Activated T-helper 17 cell treated with anti-CD3 and anti-CD28 coated beads, Interleukin-2, amount 50 U/mL, for 72 hours (primary cell): ENCODE measurements around the gene PRDM2. TPM values are rescaled to one million over a fixed set of nuclear protein-coding genes. Genes with fewer than 3 reads are reported as not detected.

Experiments
- ATAC-seq: fragments of 150-1000 bp; cut with Tn5 transposase; replicated peaks from 2 replicates; pipeline ENCODE4 v1.10.0; 2021; ENCODE audit warnings: mild to moderate bottlenecking, moderate library complexity
- H3K27ac Mint-ChIP-seq: one replicate; pipeline ENCODE4 v1.8.0; 2022; ENCODE audit warnings: mixed read lengths
- H3K27me3 Mint-ChIP-seq: one replicate; pipeline ENCODE4 v1.8.0; 2022; ENCODE audit warnings: mixed read lengths
- H3K36me3 Mint-ChIP-seq: one replicate; pipeline ENCODE4 v1.8.0; 2022; ENCODE audit warnings: low read depth, mild to moderate bottlenecking, mixed read lengths
- H3K4me1 Mint-ChIP-seq: one replicate; pipeline ENCODE4 v1.8.0; 2022; ENCODE audit warnings: mixed read lengths
- H3K4me3 Mint-ChIP-seq: one replicate; pipeline ENCODE4 v1.8.0; 2022; ENCODE audit warnings: mild to moderate bottlenecking, mixed read lengths
- H3K9me3 Mint-ChIP-seq: one replicate; pipeline ENCODE4 v1.8.0; 2022; ENCODE audit warnings: mixed read lengths
- total RNA-seq, 2 donors: library from RNA; stranded (reverse); gene quantifications; one replicate each; pipeline ENCODE4 v1.2.3, GENCODE V29; 2022

PRDM2 gene
- total RNA-seq, 2 donors from 2014 or later, result 57.1 to 66.1 TPM

DNA sequence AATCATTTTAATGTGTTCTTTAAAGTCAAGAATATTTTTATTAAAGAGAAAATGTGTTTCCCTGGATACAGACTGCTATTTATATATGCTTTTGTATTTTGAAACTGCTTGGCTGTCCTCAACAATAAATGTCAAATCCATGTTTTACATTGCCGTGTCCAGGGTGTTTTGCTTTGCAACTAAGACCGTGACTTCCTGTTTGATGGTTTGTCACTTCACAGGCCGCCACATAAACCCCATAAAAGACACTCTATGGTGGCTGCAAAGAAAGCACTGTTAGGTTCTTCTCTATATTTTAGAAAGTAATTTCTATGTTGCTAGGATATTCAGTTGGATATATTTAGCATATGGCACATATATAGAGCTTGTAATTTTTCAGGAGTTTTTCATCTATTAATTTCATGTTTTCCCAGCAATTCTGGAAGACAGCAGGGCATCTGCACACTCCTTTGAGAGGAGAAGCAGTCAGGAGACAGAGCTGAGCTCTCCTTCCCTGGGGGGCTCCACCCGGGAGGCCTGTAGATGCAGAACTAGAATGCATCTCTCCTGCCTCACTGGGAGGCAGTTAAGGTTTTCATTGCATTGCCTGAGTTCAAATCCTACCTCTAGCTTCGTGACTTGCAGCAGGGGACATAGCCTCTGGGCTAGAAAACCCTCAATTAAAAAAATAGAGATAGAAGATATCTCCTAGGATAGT, 33.1 kb downstream of the PRDM2 start:
- Mint-ChIP-seq H3K4me3 (peak overlapping the region; percentile 83), H3K4me1 (peaks cover 24% of the 10 kb centered on the region), H3K27me3 (no peaks in the 10 kb centered on the region), H3K27ac (peak overlapping the region; percentile 92), H3K36me3 (peaks cover 53% of the 10 kb centered on the region), H3K9me3 (no peaks in the 10 kb centered on the region)
- no peak for ATAC-seq

DNA sequence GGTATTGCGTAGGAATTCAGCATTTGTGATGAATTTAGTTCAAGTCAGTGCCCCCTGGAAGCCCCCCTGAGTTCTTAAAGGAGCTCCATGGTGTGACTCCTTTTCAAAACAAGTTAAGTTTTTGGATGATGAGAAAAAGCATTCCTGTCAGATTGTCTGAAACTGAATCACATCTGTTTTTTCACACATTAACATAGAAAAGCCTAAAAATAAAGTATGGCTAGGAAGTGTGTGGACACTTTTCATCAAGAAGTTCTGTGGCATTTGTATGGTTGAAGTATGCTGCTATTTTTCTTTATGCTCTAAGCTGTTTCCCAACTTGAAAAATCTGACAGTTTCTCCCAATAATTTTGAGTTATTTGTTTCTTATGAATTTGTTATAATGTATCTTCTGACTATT, 33.7 kb downstream of the PRDM2 start:
- Mint-ChIP-seq H3K4me3 (peak overlapping the region; percentile 83), H3K4me1 (peaks cover 24% of the 10 kb centered on the region), H3K27ac (peak overlapping the region; percentile 92), H3K27me3 (no peaks in the 10 kb centered on the region), H3K9me3 (no peaks in the 10 kb centered on the region), H3K36me3 (peaks cover 53% of the 10 kb centered on the region)
- ATAC-seq, result no peak

DNA sequence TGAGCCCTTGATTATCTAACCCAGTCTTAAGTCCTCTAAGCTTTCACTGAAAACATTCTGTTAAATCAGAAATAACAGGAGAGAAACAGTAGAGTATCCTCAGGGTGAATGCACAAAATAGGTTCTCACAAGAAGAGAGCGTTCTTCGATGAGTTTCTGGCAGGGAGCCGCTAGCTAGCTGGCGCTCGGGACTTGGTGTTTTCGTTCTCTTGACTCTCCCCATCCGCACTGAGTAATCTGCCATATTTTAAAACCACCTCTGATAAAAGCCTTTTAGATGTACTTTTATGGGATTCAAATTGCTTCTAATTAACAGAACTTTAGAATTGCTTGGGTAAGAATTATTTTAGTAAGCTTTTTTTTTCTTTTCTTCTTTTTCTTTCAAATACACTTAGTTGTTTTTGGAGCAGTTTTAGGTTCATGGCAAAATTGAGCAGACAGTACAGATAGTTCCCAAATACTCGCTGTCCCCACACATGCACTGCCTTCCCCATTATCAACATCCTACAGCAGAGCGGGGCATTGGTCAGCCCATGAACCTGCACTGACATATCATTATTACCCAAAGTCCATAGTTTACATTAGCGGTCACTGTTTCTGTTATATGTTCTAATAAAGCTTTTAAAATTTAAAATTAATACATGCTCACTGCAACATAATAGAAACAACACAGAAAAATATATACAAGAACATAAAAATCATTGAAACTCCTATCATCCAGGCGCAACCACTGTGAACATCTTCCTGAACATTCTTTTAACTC, 35.4 kb downstream of the PRDM2 start:
- peaks cover 57% of the 10 kb centered on the region for H3K36me3 Mint-ChIP-seq
- H3K27me3 Mint-ChIP-seq, result no peaks in the 10 kb centered on the region
- H3K4me1 Mint-ChIP-seq, result peaks cover 25% of the 10 kb centered on the region
- ATAC-seq, result no peak
- H3K9me3 Mint-ChIP-seq, result no peaks in the 10 kb centered on the region
- no peak overlapping the region for H3K4me3 Mint-ChIP-seq
- peak overlapping the region; percentile 71 for H3K27ac Mint-ChIP-seq

DNA sequence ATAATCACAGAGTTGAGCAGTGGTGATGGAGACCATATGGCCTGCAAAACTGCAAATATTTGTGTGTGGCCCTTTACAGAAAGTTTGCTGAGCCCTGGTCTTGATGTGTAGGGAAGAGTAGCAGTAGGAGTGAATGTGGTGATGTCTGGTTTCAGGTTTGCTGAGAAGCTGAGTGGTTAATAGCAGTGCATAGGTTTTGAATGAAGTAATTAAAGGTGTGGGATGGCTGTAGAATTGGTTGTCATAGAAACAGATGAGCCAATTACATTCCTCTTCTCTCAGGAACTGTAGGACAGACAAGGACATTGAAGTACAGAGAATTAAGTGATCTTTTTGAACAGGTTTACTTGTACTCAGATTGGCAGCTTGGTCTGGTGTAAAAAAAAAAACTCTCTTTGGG, 37.4 kb downstream of the PRDM2 start:
- ATAC-seq, result peak; percentile 80
- no peak overlapping the region for H3K27ac Mint-ChIP-seq
- H3K4me3 Mint-ChIP-seq, result no peak overlapping the region
- H3K27me3 Mint-ChIP-seq, result no peaks in the 10 kb centered on the region
- peaks cover 61% of the 10 kb centered on the region for H3K36me3 Mint-ChIP-seq
- H3K4me1 Mint-ChIP-seq, result peaks cover 31% of the 10 kb centered on the region
- H3K9me3 Mint-ChIP-seq, result no peaks in the 10 kb centered on the region

DNA sequence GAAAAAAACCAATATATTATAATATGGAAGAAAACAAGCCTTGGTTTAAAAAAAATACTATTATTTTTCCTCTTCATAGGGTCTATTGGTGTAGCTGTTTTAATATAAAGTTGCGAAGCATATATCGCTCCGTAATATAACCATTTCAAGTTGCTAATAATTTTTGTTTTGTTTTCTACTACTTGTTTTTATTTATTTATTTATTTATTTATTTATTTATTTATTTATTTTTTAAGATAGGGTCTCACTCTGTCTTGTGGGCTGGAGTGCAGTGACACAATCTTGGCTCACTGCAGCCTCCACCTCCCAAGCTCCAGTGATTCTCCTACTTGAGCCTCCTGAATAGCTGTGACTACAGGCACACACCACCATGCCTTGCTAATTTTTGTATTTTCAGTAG, 46.4 kb downstream of the PRDM2 start:
- ATAC-seq, result no peak
- Mint-ChIP-seq H3K4me1 (peaks cover 6% of the 10 kb centered on the region), H3K27ac (no peak overlapping the region)

DNA sequence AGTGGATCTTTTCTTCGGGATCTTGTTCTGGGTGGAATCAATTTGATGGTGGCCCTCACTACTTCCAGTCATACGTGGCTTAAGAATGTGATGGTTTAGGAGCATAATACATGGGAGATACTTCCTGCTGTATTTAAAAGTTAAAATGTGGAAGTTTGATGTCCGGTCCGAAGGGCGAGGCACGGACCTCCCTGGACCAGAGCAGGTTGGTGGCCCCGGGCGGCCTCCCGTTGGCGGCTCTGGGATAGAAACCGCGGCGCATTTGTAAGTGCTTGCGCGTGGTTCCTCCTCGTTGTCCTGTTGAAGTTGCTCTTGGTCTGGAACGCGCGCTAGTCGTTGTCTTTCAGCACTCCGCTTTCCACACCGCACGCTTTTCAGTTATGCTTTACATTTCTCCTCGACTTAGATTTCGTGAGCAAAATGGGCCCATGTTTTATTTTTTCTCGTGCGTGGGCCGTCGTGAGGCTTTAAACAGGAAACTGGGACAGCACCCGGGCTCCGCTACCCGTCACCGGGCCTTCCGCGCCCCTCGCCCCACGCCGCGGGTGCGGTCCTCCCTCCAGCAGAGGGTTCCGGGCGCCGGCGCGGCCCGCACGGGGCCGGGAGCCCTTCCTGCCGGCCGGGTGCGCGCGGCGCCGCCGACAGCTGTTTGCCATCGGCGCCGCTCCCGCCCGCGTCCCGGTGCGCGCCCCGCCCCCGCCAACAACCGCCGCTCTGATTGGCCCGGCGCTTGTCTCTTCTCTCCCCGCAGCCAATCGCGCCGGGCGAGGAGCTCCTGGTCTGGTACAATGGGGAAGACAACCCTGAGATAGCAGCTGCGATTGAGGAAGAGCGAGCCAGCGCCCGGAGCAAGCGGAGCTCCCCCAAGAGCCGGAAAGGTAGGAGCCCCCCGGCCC, 48.9 kb downstream of the PRDM2 start:
- H3K36me3 Mint-ChIP-seq, result peaks cover 53% of the 10 kb centered on the region

More for the DNA sequence above, 46.4 kb downstream of the PRDM2 start:
- Mint-ChIP-seq H3K9me3 (no peaks in the 10 kb centered on the region), H3K36me3 (peaks cover 54% of the 10 kb centered on the region), H3K27me3 (no peaks in the 10 kb centered on the region), H3K4me3 (no peak overlapping the region)

DNA sequence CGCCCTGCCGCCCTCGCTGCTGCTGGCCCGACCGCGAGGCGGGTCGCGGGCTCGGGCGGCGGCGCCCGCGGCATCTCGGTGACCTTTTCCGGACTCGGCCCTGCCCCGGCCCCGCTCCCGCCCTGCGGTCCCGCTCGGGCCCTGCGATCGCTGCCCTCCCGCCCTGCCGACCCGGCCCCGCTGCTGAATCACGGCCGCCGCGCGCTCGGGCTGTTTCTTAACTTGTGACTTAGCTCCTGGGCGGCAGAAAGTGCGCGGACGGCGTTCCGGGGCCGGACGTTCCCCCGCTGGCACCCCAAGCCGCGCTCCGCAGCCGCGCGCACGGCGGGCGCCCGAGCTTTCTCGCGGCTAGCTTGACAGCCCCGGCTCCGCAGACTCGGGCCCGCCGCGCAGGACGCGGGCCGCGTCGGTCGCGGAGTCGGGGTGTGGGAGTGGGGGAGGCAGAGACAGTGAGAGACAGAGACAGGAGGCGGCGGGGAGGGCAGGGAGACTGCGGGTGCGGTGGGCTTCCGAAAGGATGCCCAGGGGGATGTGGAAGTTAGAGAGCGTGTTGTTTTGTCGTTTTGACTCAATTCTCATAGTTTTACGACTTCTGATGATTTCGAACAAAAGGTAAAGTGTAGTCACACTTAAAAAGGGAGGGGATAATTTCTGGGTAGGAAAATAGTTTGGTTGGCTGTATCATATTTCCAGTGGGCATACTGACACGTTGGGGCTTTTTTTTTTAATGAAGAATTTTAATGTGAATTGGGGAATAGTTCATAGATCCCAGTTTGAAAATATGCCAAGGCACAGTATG, 49.8 kb downstream of the PRDM2 start:
- peaks cover 35% of the 10 kb centered on the region for H3K4me1 Mint-ChIP-seq
- H3K27me3 Mint-ChIP-seq, result no peaks in the 10 kb centered on the region
- no peaks in the 10 kb centered on the region for H3K9me3 Mint-ChIP-seq
- peak; percentile 66 for ATAC-seq
- peak overlapping the region; percentile 92 for H3K4me3 Mint-ChIP-seq
- H3K27ac Mint-ChIP-seq, result peak overlapping the region; percentile 88
- peaks cover 56% of the 10 kb centered on the region for H3K36me3 Mint-ChIP-seq

More for the DNA sequence above, 48.9 kb downstream of the PRDM2 start:
- Mint-ChIP-seq H3K4me3 (peak overlapping the region; percentile 92), H3K27me3 (no peaks in the 10 kb centered on the region), H3K4me1 (peaks cover 26% of the 10 kb centered on the region), H3K9me3 (no peaks in the 10 kb centered on the region), H3K27ac (peak overlapping the region; percentile 85)
- peak; percentile 95 for ATAC-seq

DNA sequence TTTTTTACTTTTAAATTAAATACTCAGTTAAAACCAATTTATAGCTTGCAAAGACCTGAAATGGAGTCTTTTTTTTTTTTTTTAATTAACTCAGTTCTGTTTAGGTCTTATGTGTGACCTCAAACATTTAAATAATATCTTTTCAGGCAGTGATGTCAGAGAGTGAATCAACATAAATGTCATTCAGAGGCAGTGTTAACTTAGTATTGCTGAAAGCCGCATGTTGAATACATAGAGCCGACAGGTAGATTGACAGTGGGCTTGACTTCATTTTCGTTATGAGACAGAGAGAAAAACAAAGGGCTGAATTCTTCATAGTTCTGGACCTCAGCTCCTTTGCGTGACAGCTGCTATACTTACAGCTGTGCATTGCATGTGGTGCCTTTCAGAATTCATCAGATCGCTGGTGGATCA, 51.5 kb downstream of the PRDM2 start:
- ATAC-seq, result no peak
- H3K4me3 Mint-ChIP-seq, result peak overlapping the region; percentile 92
- H3K4me1 Mint-ChIP-seq, result peaks cover 41% of the 10 kb centered on the region
- no peaks in the 10 kb centered on the region for H3K9me3 Mint-ChIP-seq
- H3K36me3 Mint-ChIP-seq, result peaks cover 59% of the 10 kb centered on the region
- H3K27me3 Mint-ChIP-seq, result no peaks in the 10 kb centered on the region
- H3K27ac Mint-ChIP-seq, result no peak overlapping the region

DNA sequence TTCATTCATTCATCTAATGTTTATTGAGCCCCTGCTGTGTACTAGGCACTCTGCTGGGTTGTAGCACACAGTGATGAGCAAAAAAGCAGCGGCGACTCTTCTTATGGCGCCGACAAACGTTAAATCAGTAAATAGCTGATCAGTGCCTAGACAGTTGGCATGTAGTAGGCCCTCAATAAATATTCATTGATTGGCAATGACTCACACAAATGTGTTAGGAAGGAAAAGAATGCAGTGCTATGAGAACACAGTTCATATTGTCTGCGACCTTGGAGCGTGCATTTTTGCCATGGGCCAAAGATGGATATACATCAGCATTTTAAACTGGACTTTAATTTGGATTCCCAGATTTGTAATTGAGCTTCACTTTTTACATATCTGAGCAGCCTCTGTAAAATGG, 52.0 kb downstream of the PRDM2 start:
- no peaks in the 10 kb centered on the region for H3K9me3 Mint-ChIP-seq
- no peak for ATAC-seq
- peaks cover 64% of the 10 kb centered on the region for H3K36me3 Mint-ChIP-seq
- peak overlapping the region; percentile 4 for H3K27ac Mint-ChIP-seq
- peaks cover 46% of the 10 kb centered on the region for H3K4me1 Mint-ChIP-seq
- H3K27me3 Mint-ChIP-seq, result no peaks in the 10 kb centered on the region
- H3K4me3 Mint-ChIP-seq, result peak overlapping the region; percentile 92

DNA sequence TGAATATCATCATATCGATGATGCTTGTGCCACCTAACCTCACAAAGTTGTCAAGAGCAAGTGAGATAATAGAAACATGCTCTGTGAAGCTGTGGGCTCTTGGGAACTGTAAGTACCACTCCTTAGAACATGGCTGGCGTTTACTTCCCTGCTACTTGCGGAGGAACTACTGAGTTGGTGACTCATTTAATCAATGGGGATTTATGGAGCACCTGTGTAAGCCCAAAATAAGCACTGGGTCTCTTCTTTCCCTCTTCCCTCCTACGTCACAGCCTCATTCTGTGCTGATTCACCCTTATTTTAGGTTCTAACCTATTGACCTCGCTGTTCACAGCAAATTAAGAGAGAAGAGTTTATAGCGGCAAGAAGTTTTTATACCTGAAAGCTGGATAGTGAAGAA, 52.9 kb downstream of the PRDM2 start:
- Mint-ChIP-seq H3K4me3 (peak overlapping the region; percentile 92), H3K27ac (peak overlapping the region; percentile 81), H3K36me3 (peaks cover 72% of the 10 kb centered on the region), H3K9me3 (no peaks in the 10 kb centered on the region), H3K27me3 (no peaks in the 10 kb centered on the region), H3K4me1 (peaks cover 53% of the 10 kb centered on the region)
- ATAC-seq, result no peak

DNA sequence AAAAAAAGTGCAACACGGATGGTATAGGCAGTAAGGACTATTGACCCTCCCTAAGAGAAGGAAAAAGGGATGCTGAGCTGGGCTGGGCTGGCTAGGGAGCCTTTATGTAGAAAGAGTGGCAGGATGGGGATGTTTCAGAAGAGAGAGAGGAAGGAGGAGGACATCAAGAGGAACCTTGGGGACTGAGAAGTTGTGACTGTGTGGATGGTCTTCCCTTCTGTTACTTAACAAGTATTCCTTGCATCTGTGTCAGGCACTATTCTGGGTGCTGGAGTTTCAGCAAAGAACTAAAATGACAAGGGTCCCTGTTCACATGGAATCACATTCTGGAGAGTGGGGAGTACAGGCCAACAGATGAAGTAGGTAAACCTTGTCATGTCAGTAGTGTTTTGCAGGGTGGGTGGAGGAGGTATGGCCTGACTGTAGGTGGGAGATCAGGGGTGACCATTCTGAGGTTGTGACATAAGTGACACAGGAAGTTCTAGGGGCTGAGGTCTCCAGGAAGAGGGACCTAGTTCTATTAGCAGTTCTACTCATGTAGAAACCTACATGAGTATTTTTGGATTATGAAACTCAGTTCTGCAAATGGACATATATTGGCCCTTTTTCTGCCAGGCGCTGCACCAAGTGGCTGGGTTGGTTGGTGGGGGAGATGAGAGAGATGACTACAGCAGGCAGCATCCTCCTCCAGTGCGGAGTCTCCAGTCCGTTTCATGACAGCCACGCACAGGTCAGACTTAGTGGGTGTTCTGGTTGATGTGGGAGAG, 53.8 kb downstream of the PRDM2 start:
- peaks cover 48% of the 10 kb centered on the region for H3K4me1 Mint-ChIP-seq
- no peaks in the 10 kb centered on the region for H3K9me3 Mint-ChIP-seq
- no peaks in the 10 kb centered on the region for H3K27me3 Mint-ChIP-seq
- peak overlapping the region; percentile 81 for H3K27ac Mint-ChIP-seq
- peaks cover 73% of the 10 kb centered on the region for H3K36me3 Mint-ChIP-seq
- no peak for ATAC-seq
- H3K4me3 Mint-ChIP-seq, result peak overlapping the region; percentile 92

DNA sequence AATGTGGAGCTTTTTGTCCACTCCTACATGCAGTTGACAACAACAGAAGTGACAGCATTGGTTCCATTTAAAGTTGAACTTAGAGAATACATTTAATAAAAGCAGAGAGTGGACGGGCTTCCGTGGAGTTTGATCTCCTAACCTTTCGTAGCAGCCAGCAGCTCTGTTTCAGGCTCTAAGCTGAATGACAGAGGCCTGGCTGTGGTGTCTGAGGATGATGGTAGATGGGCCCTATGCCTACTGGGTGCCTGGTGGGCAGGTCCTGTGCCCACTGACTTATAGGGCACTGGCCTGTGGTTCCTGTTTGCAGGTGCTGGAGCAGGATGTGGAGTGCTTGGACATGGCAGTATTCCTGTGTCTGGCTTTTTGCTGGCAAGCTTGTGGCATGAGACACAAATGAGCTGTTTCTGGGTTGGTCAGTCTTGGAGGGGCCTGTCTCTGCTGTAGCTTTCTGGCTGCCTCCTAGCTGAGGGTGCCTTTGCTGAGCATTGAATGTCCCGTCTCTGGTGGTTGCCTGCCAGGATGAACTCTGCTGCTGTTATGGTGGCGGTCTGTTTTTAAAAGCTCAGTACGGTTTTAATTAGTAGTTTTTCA, 54.6 kb downstream of the PRDM2 start:
- Mint-ChIP-seq H3K4me3 (no peak overlapping the region), H3K9me3 (no peaks in the 10 kb centered on the region), H3K27ac (peak overlapping the region; percentile 30), H3K27me3 (no peaks in the 10 kb centered on the region), H3K36me3 (peaks cover 73% of the 10 kb centered on the region), H3K4me1 (peaks cover 53% of the 10 kb centered on the region)
- no peak for ATAC-seq
